ENCODE data around the gene TBC1D28.
"Not testable (repeated sequence)": the region's sequence is repeated elsewhere in the genome, so short reads cannot be mapped to it uniquely, and the experiment has no call there.

The TBC1D28 gene

DNA sequence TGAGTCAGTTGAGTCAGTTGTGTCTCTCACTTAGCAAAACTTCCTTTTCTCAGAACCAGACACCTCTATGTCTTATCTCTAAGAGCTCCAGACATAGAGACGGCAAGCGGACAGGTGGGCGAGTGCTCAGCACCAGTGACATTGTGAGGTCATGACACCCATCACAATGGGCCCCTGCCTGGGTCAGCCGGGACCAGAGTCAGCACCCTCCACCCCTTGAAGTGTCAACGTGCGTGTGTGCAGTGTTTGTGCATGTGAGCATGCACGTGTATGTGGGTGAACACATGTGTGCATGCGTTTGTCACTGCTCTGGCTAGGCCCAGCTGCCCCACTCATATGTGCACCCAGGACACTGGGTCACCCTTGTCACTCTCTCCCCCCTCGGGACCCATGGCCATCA, at the start of gene TBC1D28:
Gene TBC1D28 (minus strand): TSS at position 101 of the 400 bp plus-strand sequence. CDS start 3,039 bp downstream, outside the sequence.
- not testable (repeated sequence) for H3K27ac ChIP-seq

DNA sequence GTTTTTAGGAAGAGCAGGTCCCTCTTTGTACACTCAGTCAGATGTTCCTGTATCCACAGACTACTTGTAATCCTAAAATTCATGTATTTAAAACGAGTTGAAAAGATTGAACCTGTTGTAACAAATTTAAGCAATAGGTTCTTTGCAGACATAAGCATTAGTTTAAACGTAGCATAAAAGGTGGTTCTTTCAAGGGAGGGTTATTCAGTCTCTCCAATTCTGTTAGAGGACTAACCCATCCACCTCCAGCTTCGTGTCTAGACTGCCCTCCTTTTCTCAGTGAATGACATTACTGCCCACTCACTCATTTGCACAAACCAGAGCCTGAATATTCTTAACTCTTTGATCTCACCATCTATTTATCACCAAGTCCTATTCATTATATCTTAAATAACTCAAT, 38.5 kb upstream of the TBC1D28 start:
- H3K27ac ChIP-seq: not testable (repeated sequence)

DNA sequence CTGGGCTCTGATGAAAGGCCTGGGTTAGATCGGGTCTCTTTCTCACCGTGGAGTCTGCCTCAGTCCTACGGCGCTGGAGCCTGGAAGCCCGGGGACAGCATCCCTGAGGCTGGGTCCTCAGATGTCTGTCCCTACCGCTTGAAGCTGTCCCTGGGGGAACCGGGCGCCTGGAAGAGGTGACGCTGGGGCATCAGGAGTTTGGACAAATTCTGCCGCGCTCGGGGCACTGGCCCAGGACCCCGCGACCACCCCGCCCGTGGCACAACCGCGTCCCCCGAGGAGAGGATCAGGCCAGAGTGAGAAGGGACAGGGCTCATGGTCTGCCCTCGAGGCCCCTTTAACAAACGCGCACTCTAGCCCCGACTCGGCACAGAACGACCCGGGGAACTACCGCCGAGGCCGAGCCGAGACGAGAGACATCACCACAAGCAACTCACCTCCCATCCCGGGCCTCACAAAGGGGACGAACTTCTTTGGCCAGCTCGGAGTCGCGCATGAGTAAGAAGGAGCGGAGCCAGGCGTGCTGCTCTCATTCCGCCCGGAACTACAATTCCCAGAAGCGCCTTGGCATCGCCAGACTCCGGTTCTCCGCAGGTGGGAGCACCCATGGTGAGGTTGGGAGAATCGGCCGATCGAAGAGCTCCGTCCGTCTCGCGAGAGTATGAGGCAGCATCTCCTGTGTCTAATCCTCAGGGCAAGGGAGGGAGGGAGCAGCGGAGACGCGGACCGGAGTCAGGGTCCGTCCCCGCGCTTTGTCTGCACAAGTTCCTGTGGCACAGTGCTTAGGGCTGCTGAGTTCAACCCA, 37.8 kb upstream of the TBC1D28 start, which contains the start of gene FOXO3B:
Gene FOXO3B (minus strand): TSS at position 548 of the 805 bp plus-strand sequence. CDS start 663 bp downstream, outside the sequence.
- not testable (repeated sequence) for H3K27ac ChIP-seq

- not testable (repeated sequence) for H3K27ac ChIP-seq
Measured at GRCh38 chr17:18677381-18677780, 33.2 kb upstream of the TBC1D28 start.

DNA sequence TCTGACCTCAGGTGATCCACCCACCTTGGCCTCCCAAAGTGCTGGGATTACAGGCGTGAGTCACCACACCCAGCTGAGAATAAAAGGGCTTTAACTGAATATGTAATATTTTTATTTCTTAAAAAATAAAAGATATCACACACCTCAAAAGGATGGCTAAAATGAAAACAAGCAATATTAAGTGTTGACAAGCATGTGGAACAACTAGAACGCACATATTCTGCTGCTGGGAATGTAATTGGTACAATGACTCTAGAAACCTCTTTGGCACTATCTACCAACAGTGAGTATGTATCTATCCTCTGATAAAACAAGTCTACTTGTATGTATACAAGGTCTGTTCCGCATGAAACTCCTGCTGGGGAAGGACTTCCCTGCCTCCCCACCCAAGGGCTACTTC, 32.7 kb upstream of the TBC1D28 start:
- H3K27ac ChIP-seq: not testable (repeated sequence)

DNA sequence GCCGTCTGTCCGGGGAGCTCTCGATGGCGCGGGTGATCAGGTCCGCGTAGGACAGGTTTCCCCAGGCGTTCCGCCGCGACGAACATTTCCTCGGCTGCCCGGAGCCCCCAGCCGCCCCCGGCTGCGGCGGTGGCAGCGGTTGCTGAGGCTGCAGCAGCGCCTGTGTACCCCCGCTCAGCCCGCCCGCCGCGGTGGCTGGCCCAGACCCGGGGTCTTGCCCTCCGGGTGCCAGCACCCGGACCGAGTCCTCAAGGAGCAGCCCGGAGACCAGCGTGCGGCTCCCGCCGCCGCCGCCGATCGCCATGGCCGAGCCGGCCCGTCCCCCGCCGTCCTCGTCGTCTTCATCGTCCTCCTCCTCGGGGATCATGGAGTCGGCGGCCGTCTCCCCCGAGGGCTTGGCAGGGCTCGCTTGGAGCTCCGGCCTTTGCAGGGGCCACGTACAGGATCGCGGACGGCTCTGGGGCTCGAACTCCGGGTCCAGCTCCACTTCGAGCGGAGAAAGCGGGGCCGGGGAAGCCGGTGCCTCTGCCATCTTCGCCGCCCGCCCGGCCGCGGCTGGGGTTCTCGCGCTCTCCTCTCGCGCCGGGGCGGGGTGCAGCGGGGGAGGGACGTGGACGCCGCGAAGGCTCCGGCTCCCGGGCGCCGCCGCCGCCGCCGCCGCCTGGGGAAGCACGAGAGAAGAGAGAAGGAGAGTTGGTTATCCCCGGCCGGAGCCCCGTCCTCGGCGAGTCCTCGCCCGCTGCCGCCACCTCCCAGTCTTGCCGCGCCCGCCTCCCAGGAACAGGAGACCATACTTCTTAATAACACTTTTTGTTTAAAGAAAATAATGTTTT, 28.4 kb upstream of the TBC1D28 start:
- H3K27ac ChIP-seq: not testable (repeated sequence)

GRCh38 chr17:18668625-18669024, 24.4 kb upstream of the TBC1D28 start:
- not testable (repeated sequence) for H3K27ac ChIP-seq

GRCh38 chr17:18667535-18667934, 23.3 kb upstream of the TBC1D28 start:
- not testable (repeated sequence) for H3K27ac ChIP-seq

DNA sequence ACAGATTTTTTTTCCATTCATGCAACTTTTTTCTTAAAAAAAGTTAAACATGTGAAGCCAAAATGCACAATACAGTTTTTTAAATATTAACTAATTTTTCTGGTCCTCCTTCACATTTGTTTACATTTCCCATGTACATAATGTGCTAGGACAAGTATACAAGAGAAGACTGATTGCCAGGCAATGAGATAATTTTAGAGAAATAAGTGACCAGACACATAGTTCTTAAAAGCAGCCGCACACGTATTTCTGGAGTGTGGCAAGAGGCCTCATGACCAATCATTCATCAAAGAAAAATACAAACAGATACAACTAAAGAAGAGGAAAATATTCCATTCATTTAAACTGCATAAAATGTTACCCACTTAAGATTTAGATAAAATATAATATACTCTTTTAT, 22.1 kb upstream of the TBC1D28 start:
- not testable (repeated sequence) for H3K27ac ChIP-seq

DNA sequence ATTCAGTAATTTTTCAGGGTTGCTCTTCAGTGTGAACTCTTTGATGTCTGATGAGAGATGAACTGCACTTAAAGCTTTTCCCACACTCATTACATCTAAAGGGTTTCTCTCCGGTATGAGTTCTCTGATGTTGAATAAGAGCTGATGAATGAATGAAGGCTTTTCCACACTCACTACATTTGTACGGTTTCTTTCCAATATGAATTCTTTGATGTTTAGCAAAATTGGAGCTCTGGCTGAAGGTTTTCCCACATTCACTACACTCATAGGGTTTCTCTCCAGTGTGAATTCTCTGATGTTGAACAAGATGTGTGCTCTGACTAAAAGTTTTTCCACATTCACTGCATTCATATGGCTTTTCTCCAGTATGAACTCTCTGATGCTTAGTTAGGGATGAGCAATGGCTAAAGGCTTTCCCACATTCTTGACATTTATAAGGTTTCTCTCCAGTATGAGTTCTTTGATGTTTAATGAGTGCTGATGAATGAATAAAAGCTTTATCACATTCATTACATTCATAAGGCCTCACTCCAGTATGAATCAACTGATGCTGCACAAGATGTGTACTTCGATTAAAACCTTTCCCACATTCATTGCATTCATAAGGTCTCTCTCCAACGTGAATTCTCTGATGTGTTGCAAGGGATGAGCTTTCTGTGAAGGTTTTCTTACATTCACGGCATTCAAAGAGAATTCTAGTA, 17.9 kb upstream of the TBC1D28 start:
- H3K27ac ChIP-seq: not testable (repeated sequence)

- H3K27ac ChIP-seq: not testable (repeated sequence)
Measured at GRCh38 chr17:18650094-18650493, 5.9 kb upstream of the TBC1D28 start.

DNA sequence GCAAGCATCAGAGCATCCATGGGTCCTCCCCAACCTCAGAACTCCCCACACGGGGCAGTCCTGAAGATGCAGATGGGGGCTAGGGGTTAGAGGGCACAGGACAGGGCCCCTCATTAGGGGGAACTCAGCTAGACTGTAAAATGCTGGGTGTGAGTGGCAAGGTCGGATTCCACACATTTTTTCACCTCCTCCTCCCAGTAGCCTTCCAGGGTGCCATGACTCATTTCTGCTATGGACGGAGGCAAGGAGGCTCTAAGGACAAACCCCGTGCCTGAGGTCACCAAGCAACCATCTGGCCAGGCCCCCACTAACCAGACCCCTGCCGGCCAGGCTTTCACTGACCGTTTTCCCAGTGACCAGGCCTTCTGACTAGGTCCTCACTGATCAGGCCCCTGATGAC, 1.1 kb downstream of the TBC1D28 start:
- H3K27ac ChIP-seq: not testable (repeated sequence)

- not testable (repeated sequence) for H3K27ac ChIP-seq
Measured at GRCh38 chr17:18638357-18638756, 5.8 kb downstream of the TBC1D28 start.

GRCh38 chr17:18636237-18636636, 8.0 kb downstream of the TBC1D28 start:
- H3K27ac ChIP-seq: not testable (repeated sequence)

- not testable (repeated sequence) for H3K27ac ChIP-seq
Measured at GRCh38 chr17:18635773-18636172, 8.4 kb downstream of the TBC1D28 start.

- H3K27ac ChIP-seq: not testable (repeated sequence)
Measured at GRCh38 chr17:18634550-18635263, 9.5 kb downstream of the TBC1D28 start.
